ENCODE measurements around the gene ANKRD24. TPM values are rescaled to one million over a fixed set of nuclear protein-coding genes. Genes with fewer than 3 reads are reported as not detected.
A peak's percentile ranks its signal among the peaks of the same experiment; 100 is the strongest.
"Not testable (repeated sequence)": the region's sequence is repeated elsewhere in the genome, so short reads cannot be mapped to it uniquely, and the experiment has no call there.

ANKRD24 gene
- polyA plus RNA-seq, 1 of the 3 experiments (the other 2 are of a cell fraction), result 0.87 TPM

DNA sequence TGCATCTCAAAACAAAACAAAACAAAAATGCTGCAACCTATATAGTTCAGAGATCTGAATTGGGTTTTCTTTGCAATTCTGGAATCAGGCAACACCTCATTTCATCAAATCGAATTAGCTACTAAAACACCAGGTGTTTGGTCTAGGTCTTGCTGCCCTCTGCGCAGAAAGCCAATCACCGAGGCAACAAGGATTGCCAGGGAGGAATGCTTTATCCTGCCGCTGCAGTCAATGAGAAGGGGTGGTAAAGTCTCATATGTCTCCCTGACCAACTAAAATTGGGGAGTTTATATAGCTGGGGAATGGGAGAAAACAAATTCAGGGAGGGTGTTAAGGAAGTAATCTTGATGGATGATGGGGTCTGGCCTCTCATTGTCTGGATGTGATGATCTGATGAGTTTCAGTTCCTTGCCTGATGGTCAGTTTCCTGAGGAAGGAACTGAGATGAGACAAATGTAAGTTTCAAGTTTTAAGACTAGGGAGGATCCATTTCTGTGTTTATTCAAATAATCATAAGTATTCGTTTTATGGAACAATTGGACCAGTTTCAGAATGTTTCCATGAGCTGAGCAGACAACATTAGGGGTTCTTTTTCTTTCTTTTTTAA, 59.4 kb downstream of the ANKRD24 start:
- H3K4me1 ChIP-seq (ENCODE audit: control insufficient read depth in 1 of 2, insufficient read depth in 2 of 2, low read depth in 1 of 2, low read length in 1 of 2), result peaks cover 0 to 4% of the 10 kb centered on the region in 2 experiments; a peak in 1 of 4 replicates
- no peaks in the 10 kb centered on the region; the same call in 1 of the 2 replicates for H3K27me3 ChIP-seq (ENCODE audit: insufficient read depth)
- POLR2A ChIA-PET, result no interaction called here
- H3K9me2 ChIP-seq, result no peaks in the 10 kb centered on the region
- H3K4me2 ChIP-seq, result no peak overlapping the region
- H3K4me3 ChIP-seq (ENCODE audit: low read depth in 2 of 2, low read length in 1 of 2), result no peak overlapping the region
- H3K9me3 ChIP-seq, result peaks cover 3% of the 10 kb centered on the region; the same call in 1 of the 2 replicates
- H2AFZ ChIP-seq (ENCODE audit: low read depth), result no peak overlapping the region
- H3K36me3 ChIP-seq (replicated peaks in 1 of 2; ENCODE audit: control insufficient read depth in 1 of 2, insufficient read depth in 2 of 2, low read length in 1 of 2), result no peaks in the 10 kb centered on the region
- DNase-seq, result no peak
- H4K20me1 ChIP-seq (ENCODE audit: insufficient read depth), result no peaks in the 10 kb centered on the region
- no peak overlapping the region for H3K27ac ChIP-seq (ENCODE audit: low read depth in 2 of 2, low read length in 1 of 2)
- H3F3A ChIP-seq (replicated peaks; ENCODE audit: insufficient read depth), result peaks cover 5% of the 10 kb centered on the region
- TF ChIP-seq TAF1 (IDR thresholded peaks at IDR 0.05; ENCODE audit: borderline replicate concordance, low read depth, low read length) (no peak), FOXM1 (IDR thresholded peaks at IDR 0.05; ENCODE audit: low read depth) (no peak), RXRA (IDR thresholded peaks at IDR 0.05; ENCODE audit: borderline replicate concordance, low read depth) (no peak)
- TF ChIP-seq, protein P1, sequence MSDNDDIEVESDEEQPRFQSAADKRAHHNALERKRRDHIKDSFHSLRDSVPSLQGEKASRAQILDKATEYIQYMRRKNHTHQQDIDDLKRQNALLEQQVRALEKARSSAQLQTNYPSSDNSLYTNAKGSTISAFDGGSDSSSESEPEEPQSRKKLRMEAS (IDR thresholded peaks at IDR 0.05; ENCODE audit: low read depth), result no peak
- TF ChIP-seq, protein P2, sequence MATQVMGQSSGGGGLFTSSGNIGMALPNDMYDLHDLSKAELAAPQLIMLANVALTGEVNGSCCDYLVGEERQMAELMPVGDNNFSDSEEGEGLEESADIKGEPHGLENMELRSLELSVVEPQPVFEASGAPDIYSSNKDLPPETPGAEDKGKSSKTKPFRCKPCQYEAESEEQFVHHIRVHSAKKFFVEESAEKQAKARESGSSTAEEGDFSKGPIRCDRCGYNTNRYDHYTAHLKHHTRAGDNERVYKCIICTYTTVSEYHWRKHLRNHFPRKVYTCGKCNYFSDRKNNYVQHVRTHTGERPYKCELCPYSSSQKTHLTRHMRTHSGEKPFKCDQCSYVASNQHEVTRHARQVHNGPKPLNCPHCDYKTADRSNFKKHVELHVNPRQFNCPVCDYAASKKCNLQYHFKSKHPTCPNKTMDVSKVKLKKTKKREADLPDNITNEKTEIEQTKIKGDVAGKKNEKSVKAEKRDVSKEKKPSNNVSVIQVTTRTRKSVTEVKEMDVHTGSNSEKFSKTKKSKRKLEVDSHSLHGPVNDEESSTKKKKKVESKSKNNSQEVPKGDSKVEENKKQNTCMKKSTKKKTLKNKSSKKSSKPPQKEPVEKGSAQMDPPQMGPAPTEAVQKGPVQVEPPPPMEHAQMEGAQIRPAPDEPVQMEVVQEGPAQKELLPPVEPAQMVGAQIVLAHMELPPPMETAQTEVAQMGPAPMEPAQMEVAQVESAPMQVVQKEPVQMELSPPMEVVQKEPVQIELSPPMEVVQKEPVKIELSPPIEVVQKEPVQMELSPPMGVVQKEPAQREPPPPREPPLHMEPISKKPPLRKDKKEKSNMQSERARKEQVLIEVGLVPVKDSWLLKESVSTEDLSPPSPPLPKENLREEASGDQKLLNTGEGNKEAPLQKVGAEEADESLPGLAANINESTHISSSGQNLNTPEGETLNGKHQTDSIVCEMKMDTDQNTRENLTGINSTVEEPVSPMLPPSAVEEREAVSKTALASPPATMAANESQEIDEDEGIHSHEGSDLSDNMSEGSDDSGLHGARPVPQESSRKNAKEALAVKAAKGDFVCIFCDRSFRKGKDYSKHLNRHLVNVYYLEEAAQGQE (IDR thresholded peaks at IDR 0.05; ENCODE audit: low read depth, low read length), result no peak
- no peaks in the 10 kb centered on the region for H3K79me2 ChIP-seq (ENCODE audit: insufficient read depth)
- H3K9ac ChIP-seq, result no peak overlapping the region
- 55% methylated on average over 5 of the region's 5 CpGs for WGBS (ENCODE audit: low lambda C conversion rate)
- CTCF ChIA-PET, result interaction anchor here (0.7 to 2.2 kb wide), 5 partner anchors 9 to 159 kb away, joined by 3 to 5 read pairs (median 4); partner anchors contain the start of gene SH3GL1

DNA sequence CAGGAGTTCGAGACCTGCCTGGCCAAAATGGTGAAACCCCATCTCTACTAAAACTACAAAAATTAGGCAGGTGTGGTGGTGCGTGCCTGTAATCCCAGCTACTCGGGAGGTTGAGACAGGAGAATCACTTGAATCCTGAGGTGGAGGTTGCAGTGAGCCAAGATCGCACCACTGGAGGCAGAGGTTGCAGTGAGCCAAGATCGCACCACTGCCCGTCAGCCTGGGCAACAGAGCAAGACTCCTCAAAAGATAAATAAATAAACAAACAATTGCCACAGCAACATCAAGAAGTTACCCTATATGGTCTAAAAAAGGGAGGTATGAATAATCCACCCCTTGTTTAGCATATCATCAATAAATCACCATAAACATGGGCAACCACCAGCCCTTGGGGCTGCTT, 63.4 kb downstream of the ANKRD24 start:
- peak overlapping the region; percentile 94 for H2AFZ ChIP-seq (ENCODE audit: low read depth)
- CTCF ChIA-PET, result interaction anchor here (1.5 kb wide), 1 partner anchor 12 kb away, joined by 10 read pairs; no protein-coding TSS in a partner anchor
- H3F3A ChIP-seq (replicated peaks; ENCODE audit: insufficient read depth); H3K9ac ChIP-seq; H3K4me1 ChIP-seq (ENCODE audit: control insufficient read depth in 1 of 2, insufficient read depth in 2 of 2, low read depth in 1 of 2, low read length in 1 of 2); POLR2A ChIA-PET; H4K20me1 ChIP-seq (ENCODE audit: insufficient read depth); H3K27ac ChIP-seq (ENCODE audit: low read depth in 2 of 2, low read length in 1 of 2); H3K4me2 ChIP-seq; DNase-seq; H3K36me3 ChIP-seq (replicated peaks in 1 of 2; ENCODE audit: control insufficient read depth in 1 of 2, insufficient read depth in 2 of 2, low read length in 1 of 2); H3K27me3 ChIP-seq (ENCODE audit: insufficient read depth); H3K4me3 ChIP-seq (ENCODE audit: low read depth in 2 of 2, low read length in 1 of 2); H3K9me3 ChIP-seq; H3K9me2 ChIP-seq: not testable (repeated sequence)
- WGBS (ENCODE audit: low lambda C conversion rate), result 96% methylated on average over 6 of the region's 6 CpGs
- peaks cover 11% of the 10 kb centered on the region for H3K79me2 ChIP-seq (ENCODE audit: insufficient read depth)

All from SK-N-SH (cell line).